GM12878 (cell line): ENCODE results near the gene ADM2. TPM values are rescaled to one million over a fixed set of nuclear protein-coding genes. Genes with fewer than 3 reads are reported as not detected.

Source experiments
- BACH1 ChIP-seq: fragments of 450-650 bp; IDR thresholded peaks from 2 replicates; pipeline ENCODE4 v1.6.1; 2017; ENCODE audit warnings: mild to moderate bottlenecking, borderline replicate concordance
- BMI1 ChIP-seq: fragments of 450-650 bp; IDR thresholded peaks from 2 replicates; pipeline ENCODE4 v1.6.1; 2016; ENCODE audit warnings: mild to moderate bottlenecking, moderate library complexity, borderline replicate concordance
- BRCA1 ChIP-seq: IDR thresholded peaks from 2 replicates; pipeline ENCODE4 v1.6.1; 2011; ENCODE audit warnings: low read depth, low read length, improper control_type of control experiment
- CBFB ChIP-seq: IDR thresholded peaks from 2 replicates; pipeline ENCODE4 v1.6.1; 2016; ENCODE audit warnings: antibody characterized with exemption, low read depth
- CBX5 ChIP-seq: sonication (generic); IDR thresholded peaks from 2 replicates; pipeline ENCODE4 v1.6.1; 2016; ENCODE audit warnings: low read depth, moderate library complexity, mild to moderate bottlenecking, inconsistent platforms
- E4F1 ChIP-seq: fragments of 450-650 bp; IDR thresholded peaks from 2 replicates; pipeline ENCODE4 v1.6.1; 2018; ENCODE audit warnings: borderline replicate concordance, mild to moderate bottlenecking; ENCODE audit not compliant: partially characterized antibody
- PRDM15 ChIP-seq: fragments of 450-650 bp; formaldehyde crosslinking; IDR thresholded peaks from 2 replicates; pipeline ENCODE4 v1.4.0; 2020; ENCODE audit warnings: mild to moderate bottlenecking, moderate library complexity
- polyA plus RNA-seq, 11 experiments: library from polyadenylated mRNA; depleted of rRNA in 4 of 11; unstranded in 6 of 11; stranded (reverse) in 5 of 11; fragments of >200 nt; fragmentation: Nextera tagmentation in 4 of 11; fragmentation: Illumina TruSeq in 1 of 11; extraction: Ambion mirVana in 4 of 11; extraction: Trizol in 1 of 11; gene quantifications; 1 replicate in 1 of 11; 2 replicates in 10 of 11; pipeline versions ENCODE4 v1.2.1 to v1.2.3, GENCODE V29; 2011 to 2016; ENCODE audit warnings: inconsistent platforms in 2 of 11, missing spikeins in 2 of 11, low read depth in 1 of 11
- total RNA-seq, 4 experiments: library from RNA; depleted of rRNA in 3 of 4; stranded (reverse); fragments of >200 nt in 3 of 4; fragmentation: Illumina TruSeq in 1 of 4; extraction: Trizol in 1 of 4; gene quantifications; 2 replicates each; pipeline versions ENCODE4 v1.2.1 to v1.2.3, GENCODE V29; 2013 to 2021

Gene ADM2
- total and polyA plus RNA-seq, 10 of the 15 experiments (the other 5 are each of a cell fraction or from before 2014, with no cell fraction given), result 0.02 to 0.33 (median 0.12) TPM; not detected in 2

- no peak for TF ChIP-seq BMI1
- no peak for TF ChIP-seq BRCA1
- TF ChIP-seq CBX5, result no peak
- no peak for TF ChIP-seq BACH1
- TF ChIP-seq PRDM15 (CRISPR knock-in tag), result no peak
- no peak for TF ChIP-seq CBFB
- no peak for TF ChIP-seq E4F1
- TF ChIP-seq, all 136 proteins: peak for 0
Observed at GRCh38 chr22:50516068-50516467, 34.7 kb downstream of the ADM2 start (continued).
